SU-DHL-6 (cell line): ENCODE measurements around the gene UTS2B.

ENCODE experiments used
- EZH2phosphoT487 ChIP-seq: fragments of 200-600 bp; sonication (generic), shearing (Covaris generic); conservative IDR thresholded peaks from 2 replicates; pipeline ENCODE4 v1.6.1; 2018; ENCODE audit warnings: mild to moderate bottlenecking, antibody characterized with exemption, low read length, moderate library complexity, mixed read lengths
- TF ChIP-seq, protein P1 (sequence below): fragments of 200-600 bp; sonication (generic); IDR thresholded peaks from one replicate; pipeline ENCODE4 v1.5.1; 2017; ENCODE audit warnings: antibody characterized with exemption, mild to moderate bottlenecking, low read length, moderate library complexity; ENCODE audit not compliant: insufficient read depth, poor library complexity, severe bottlenecking

DNA sequence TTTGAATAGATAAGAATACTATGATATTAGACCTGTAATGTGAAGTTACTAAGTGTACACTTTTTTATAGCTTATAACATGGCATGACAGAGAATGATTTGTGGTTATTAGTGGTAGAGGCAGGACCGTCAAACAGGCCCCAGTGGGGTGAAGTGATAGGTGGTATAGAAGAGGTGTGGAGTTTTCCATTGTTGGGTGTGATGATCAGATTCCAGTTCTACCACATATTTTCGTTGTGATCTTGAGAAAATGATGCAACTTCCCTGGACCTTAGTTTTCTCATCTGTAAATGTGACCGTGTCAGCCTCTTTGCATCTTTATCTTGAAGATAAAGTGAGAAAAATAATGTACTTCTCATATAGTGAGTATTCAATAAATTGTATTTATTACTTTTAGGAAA lies 30.3 kb upstream of the UTS2B start:
- TF ChIP-seq, protein P1, sequence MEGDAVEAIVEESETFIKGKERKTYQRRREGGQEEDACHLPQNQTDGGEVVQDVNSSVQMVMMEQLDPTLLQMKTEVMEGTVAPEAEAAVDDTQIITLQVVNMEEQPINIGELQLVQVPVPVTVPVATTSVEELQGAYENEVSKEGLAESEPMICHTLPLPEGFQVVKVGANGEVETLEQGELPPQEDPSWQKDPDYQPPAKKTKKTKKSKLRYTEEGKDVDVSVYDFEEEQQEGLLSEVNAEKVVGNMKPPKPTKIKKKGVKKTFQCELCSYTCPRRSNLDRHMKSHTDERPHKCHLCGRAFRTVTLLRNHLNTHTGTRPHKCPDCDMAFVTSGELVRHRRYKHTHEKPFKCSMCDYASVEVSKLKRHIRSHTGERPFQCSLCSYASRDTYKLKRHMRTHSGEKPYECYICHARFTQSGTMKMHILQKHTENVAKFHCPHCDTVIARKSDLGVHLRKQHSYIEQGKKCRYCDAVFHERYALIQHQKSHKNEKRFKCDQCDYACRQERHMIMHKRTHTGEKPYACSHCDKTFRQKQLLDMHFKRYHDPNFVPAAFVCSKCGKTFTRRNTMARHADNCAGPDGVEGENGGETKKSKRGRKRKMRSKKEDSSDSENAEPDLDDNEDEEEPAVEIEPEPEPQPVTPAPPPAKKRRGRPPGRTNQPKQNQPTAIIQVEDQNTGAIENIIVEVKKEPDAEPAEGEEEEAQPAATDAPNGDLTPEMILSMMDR: no peak
- TF ChIP-seq EZH2phosphoT487: no peak
